GM12801 (cell line): ENCODE data around the gene KCNJ2.

Source experiments
- TF ChIP-seq, protein P1 (sequence below): IDR thresholded peaks from one replicate; pipeline ENCODE4 v1.5.1; 2011; ENCODE audit warnings: control low read depth; ENCODE audit not compliant: insufficient read length; ENCODE audit errors: extremely low read depth

The KCNJ2 gene

DNA sequence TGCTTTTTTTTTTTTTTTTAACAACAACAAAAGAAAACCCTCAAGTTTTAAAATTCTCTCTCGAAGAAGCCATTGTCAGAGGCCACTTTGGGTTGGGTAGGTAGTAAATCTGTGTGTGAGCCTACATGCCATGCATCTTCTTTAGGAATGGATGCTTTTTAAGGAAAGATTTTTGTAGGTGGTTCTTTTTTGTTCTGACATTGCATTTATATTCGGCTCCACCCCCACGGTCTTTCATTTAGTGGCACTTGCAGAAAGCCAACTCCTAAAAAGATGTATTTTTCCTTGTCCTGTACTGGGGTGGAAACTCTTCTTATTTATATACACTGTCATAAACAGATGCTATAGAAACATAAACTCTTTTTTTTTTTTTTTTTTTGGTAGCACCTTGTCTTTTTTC, 35.1 kb downstream of the KCNJ2 start:
- TF ChIP-seq, protein P1, sequence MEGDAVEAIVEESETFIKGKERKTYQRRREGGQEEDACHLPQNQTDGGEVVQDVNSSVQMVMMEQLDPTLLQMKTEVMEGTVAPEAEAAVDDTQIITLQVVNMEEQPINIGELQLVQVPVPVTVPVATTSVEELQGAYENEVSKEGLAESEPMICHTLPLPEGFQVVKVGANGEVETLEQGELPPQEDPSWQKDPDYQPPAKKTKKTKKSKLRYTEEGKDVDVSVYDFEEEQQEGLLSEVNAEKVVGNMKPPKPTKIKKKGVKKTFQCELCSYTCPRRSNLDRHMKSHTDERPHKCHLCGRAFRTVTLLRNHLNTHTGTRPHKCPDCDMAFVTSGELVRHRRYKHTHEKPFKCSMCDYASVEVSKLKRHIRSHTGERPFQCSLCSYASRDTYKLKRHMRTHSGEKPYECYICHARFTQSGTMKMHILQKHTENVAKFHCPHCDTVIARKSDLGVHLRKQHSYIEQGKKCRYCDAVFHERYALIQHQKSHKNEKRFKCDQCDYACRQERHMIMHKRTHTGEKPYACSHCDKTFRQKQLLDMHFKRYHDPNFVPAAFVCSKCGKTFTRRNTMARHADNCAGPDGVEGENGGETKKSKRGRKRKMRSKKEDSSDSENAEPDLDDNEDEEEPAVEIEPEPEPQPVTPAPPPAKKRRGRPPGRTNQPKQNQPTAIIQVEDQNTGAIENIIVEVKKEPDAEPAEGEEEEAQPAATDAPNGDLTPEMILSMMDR = no peak

DNA sequence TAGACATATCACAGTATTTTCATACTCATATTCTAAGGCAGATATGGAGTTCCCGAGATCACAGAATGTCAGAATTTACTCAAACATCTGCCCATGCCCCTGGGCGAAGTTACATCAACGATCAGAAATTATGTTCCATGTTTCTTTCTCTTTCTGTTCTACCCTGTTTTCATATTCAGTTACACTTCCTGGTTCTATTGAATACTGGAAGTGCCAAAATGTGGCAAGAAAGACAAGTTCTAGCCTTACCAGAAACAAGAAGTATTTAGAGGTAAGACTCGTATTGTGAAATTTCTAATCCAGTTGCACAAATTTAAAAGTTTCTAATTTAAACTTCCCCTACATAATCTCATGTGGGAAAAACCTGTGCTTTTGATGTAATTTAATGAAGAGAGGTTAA, 36.1 kb downstream of the KCNJ2 start:
- TF ChIP-seq, protein P1 = no peak

DNA sequence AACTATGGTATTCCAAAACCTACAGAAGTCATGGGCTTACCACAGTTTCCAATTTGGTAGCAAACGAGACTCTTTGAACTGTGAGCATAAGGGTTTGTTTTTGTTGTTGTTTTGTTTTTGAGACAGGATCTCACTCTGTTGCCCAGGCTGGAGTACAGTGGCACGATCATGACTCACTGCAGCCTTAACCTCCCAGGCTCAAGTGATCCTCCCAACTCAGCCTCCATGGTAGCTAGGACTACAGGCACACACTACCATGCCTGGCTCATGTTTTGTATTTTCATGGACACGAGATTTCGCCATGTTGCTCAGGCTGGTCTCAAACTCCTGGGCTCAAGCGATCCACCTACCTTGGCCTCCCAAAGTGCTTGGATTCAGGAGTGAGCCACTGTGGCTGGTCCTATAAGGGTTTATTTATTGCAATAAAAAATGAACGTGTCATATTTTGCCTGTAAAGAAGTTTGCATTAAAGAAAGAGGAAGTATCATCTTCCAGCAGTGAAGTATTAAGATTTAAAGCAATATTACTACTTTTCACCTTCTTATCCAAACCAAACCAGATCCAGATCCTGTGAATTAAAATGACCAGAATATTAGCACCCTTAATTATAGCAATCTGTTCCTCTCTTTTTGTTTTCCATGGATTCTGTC, 37.2 kb downstream of the KCNJ2 start:
- TF ChIP-seq, protein P1 = no peak

DNA sequence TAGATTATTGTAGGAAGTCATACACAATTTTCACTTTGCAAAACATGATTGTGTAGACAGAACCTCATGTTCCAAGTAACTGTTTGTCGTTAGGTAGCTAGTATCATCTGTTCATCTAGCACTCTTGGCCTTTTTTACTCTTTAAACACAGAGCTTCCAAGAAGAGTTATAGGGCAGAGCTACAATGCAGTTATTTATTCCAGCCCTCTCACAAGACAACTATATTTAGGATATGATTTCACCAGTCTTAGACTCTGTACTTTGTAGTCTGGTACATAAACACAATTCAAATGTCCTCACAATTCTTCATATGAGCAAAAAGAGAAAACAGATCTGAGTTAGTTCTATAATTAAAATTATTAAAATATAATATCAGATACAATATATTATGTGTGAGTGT, 37.9 kb downstream of the KCNJ2 start:
- TF ChIP-seq, protein P1 = no peak

DNA sequence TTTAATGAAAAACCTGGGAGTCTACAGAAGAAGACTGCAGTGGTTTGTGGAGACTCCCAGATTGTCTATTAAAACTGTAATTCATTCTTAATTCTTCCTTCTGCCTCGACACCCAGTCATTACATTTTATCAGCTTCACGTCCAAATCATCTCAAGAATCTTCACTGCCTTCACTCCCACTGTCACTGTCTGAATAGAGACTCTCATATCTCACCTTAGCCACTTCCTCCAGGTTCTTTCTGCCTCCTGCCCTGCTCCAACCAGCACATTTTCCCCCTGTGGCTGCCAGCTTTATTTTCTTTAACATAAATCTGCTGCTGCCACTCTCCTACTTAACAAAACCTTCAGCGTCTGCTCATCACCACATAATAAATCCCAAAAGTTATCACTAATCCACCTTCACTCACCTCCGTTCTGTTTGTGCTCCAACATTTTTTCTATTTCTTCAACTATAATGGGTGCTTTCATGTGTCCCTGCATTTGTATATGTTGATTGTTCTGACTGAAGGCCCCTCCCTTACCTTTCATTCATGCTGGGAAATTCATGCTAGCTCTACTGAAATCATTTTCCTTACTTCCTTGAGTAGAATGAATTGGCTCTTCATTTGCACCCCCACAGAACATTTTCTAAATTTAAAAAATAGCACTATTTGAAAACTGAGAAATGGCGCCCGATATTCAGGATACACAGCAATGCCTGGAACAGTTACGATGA, 38.9 kb downstream of the KCNJ2 start:
- TF ChIP-seq, protein P1 = no peak

DNA sequence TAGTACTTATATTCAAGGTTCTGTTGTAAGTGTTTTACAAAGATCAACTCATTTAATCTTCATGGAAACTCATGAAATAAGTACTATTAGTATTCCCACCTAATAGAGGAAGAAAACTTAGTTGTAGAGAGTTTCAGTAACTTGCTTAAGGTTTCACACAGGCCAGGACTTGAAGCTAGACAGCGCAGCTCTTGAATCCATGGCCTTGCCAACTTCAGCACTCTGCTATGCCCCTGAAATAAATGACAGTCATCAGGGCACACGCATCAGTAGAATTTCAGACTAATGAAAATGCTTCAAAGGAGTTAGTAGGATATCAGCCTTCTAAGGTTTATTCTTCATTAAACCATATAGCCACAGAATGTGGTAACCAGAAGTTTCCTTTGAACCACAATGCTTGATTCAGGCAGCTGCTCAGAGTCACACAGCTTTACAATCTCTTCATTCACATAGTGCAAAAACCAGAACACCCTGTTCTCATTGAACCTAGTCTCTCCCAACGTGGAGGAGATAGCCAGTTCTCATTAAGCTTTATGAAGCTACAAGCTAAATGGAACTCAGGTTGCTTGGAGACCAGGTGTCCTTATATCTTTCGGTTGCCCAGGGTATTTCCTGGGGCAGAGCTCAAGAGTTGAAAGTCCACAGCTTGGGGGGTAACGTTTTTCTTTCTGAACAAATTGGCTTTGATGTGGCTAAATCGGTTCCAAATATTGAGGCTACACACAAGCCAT, 39.7 kb downstream of the KCNJ2 start:
- TF ChIP-seq, protein P1 = no peak

DNA sequence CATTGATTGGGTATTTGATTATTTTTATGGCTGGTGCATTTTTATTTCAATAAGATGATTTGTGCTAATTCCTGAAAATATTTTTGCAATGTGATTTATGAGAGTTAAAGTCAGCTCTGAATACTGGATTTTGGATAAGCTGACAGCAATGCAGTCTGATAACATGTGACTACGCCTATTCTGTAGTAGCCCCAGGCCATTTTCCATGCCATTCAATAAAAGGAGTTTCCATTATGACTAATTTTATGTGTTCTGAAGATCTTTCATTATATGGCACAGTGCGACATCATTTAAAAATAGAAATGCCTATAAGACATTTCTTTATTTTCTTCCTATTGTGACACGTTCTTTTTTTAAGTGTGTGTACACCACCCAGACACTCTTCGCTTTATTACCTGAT, 46.3 kb downstream of the KCNJ2 start:
- TF ChIP-seq, protein P1 = no peak
